Measurements from ENCODE around the gene PEMT.

DNA sequence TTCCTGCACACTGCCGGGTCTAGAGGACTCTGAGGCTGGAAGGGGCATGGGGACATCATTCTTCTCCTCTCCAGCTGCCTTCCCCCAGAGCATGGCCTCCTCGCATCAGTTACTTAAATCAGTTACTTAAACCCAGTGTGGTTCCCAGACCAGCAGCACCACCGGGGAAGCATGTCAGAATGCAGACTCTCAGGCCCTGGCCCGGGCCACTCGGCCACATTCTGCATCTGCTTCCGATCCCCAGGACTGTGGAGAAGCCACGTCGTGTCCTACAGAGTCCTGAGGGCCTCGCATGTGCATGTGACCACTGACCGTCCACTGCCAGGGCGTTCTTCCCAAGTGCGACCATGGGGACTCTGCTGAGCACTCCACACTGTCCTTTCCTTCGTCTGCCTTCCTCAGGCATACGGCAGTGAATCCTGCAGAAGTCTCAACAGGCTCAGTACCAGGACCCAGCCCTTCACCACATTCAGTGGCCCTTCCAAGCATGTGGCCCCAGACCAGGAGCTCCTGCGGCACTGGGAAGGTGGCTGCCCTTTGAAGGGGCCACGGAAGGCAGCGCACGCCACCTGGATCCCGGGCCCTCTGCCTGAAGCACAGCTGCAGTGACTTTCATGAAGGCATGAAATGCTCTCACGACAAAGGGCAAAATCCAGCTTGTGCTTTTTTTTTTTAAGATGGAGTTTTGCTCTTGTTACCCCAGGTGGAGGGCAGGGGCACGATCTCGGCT lies 48.4 kb downstream of the PEMT start:
- TF ChIP-seq, protein P1, sequence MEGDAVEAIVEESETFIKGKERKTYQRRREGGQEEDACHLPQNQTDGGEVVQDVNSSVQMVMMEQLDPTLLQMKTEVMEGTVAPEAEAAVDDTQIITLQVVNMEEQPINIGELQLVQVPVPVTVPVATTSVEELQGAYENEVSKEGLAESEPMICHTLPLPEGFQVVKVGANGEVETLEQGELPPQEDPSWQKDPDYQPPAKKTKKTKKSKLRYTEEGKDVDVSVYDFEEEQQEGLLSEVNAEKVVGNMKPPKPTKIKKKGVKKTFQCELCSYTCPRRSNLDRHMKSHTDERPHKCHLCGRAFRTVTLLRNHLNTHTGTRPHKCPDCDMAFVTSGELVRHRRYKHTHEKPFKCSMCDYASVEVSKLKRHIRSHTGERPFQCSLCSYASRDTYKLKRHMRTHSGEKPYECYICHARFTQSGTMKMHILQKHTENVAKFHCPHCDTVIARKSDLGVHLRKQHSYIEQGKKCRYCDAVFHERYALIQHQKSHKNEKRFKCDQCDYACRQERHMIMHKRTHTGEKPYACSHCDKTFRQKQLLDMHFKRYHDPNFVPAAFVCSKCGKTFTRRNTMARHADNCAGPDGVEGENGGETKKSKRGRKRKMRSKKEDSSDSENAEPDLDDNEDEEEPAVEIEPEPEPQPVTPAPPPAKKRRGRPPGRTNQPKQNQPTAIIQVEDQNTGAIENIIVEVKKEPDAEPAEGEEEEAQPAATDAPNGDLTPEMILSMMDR (conservative IDR thresholded peaks at IDR 0.05; ENCODE audit: low read depth, low read length) = no peak
- TF ChIP-seq EZH2 (IDR thresholded peaks at IDR 0.05; ENCODE audit: borderline replicate concordance, low read depth, low read length, poor library complexity, severe bottlenecking) = no peak

All from A673 (cell line).